DND-41 (cell line): ENCODE data around the gene PDE3A.

Source experiments
- EZH2 ChIP-seq: IDR thresholded peaks from 3 replicates; pipeline ENCODE4 v1.6.1; 2012; ENCODE audit warnings: borderline replicate concordance, low read depth, mild to moderate bottlenecking, moderate library complexity, low read length, inconsistent platforms; ENCODE audit not compliant: severe bottlenecking
- TF ChIP-seq, protein P1 (sequence below): IDR thresholded peaks from 2 replicates; pipeline ENCODE4 v1.5.1; 2012; ENCODE audit warnings: borderline replicate concordance, low read length, moderate library complexity, mild to moderate bottlenecking; ENCODE audit not compliant: poor library complexity, severe bottlenecking; ENCODE audit errors: extremely low read depth

DNA sequence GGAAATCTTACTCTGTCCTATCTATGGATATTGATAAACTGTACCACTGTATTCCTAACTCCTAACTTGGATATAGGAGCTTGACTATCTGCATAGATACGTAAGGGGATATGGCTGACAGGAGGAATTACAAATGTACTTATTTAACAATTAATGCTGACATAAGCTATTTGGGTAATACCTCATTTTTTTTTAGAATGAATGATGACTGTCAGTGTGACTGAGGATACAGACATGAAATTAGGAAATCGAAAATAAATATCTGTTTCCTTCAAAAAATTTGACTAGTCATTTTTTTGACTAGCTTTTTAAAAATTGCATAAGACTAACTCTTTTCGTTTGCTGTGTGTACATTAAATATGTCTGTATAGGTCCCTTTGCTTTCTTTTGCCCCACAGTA, 74.9 kb downstream of the PDE3A start:
- TF ChIP-seq, protein P1, sequence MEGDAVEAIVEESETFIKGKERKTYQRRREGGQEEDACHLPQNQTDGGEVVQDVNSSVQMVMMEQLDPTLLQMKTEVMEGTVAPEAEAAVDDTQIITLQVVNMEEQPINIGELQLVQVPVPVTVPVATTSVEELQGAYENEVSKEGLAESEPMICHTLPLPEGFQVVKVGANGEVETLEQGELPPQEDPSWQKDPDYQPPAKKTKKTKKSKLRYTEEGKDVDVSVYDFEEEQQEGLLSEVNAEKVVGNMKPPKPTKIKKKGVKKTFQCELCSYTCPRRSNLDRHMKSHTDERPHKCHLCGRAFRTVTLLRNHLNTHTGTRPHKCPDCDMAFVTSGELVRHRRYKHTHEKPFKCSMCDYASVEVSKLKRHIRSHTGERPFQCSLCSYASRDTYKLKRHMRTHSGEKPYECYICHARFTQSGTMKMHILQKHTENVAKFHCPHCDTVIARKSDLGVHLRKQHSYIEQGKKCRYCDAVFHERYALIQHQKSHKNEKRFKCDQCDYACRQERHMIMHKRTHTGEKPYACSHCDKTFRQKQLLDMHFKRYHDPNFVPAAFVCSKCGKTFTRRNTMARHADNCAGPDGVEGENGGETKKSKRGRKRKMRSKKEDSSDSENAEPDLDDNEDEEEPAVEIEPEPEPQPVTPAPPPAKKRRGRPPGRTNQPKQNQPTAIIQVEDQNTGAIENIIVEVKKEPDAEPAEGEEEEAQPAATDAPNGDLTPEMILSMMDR = no peak
- no peak for TF ChIP-seq EZH2
